GM18498 (cell line): ENCODE measurements around the gene NCKIPSD.
"Not testable (repeated sequence)": the region's sequence is repeated elsewhere in the genome, so short reads cannot be mapped to it uniquely, and the experiment has no call there.

Experiments
- ATAC-seq: cut with Tn5 transposase; IDR thresholded peaks from one replicate; pipeline ENCODE4 v1.9.1; 2021; ENCODE audit warnings: mild to moderate bottlenecking, moderate library complexity; ENCODE audit not compliant: unreplicated experiment

NCKIPSD gene

GRCh38 chr3:48685603-48686511 is at the start of gene NCKIPSD:
Gene NCKIPSD (minus strand): TSS chr3:48685915. CDS start chr3:48685807, 108 bp downstream.
- ATAC-seq: peak; percentile 83

DNA sequence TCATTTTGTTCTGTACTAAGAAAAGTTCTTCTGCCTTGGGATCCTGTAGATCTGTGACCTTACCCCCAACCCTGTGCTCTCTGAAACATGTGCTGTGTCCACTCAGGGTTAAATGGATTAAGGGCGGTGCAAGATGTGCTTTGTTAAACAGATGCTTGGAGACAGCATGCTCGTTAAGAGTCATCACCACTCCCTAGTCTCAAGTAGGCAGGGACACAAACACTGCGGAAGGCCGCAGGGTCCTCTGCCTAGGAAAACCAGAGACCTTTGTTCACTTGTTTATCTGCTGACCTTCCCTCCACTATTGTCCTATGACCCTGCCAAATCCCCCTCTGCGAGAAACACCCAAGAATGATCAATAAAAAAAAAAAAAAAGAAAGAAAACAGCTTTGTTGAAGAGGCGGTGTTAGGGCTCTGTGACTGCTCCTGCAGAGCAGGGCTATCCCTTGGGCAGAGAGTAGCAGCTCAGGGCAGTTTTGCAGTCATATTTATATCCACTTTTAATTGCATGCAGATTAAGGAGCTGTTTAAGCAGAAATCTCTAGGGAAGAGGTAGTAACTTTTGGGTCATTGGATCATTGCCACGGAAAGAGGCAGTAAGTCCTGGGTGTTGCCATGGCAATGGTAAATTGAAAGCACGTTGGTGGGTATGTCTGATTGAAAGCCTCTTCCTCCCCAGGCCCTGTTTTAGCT is 49.5 kb upstream of the NCKIPSD start:
- not testable (repeated sequence) for ATAC-seq

GRCh38 chr3:48734541-48734940 is 48.8 kb upstream of the NCKIPSD start:
- not testable (repeated sequence) for ATAC-seq

GRCh38 chr3:48733752-48734518 is 48.2 kb upstream of the NCKIPSD start:
- ATAC-seq: not testable (repeated sequence)

DNA sequence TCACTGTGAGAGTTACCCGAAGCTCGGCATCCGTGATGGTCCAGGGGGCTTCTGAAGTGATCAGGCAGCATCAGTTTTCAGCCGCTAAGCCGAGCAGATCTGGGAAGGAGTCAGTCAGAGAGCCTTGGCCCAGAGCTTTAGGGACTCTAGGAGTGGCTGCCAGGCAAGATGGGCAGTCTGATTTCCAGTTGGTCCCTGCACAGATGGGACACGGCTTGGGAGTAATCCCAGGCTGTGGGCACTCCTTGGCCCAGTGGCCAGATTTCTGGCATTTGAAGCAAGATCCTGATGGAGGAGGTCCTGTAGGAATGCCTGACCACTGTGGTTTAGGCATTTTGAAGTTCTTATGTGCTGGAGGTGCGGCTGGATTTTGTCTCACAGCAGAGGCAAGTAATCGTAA is 41.8 kb upstream of the NCKIPSD start:
- ATAC-seq: no peak

GRCh38 chr3:48725185-48725855 is 39.6 kb upstream of the NCKIPSD start:
- not testable (repeated sequence) for ATAC-seq

- no peak for ATAC-seq
Observed at GRCh38 chr3:48723725-48724124, 38.0 kb upstream of the NCKIPSD start.

DNA sequence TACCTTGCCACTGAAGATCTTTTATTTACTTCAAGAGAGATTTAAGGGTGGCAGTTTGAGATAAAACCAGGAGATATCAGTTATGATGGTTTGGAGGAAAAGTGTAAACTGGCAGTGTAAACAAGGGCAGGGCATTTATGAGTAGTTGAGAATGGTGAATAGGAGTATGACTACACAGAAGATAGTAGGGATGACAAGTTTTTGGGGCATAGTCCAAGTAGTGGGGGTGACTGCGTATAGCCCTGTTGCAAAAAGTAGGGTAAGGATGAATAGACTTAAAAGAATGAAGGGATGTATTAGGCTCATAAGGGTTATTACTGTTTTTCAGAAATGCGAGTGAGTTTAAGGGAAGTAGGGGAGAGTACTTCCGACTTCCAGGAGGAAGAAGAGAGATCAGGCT is 37.6 kb upstream of the NCKIPSD start:
- ATAC-seq: not testable (repeated sequence)

DNA sequence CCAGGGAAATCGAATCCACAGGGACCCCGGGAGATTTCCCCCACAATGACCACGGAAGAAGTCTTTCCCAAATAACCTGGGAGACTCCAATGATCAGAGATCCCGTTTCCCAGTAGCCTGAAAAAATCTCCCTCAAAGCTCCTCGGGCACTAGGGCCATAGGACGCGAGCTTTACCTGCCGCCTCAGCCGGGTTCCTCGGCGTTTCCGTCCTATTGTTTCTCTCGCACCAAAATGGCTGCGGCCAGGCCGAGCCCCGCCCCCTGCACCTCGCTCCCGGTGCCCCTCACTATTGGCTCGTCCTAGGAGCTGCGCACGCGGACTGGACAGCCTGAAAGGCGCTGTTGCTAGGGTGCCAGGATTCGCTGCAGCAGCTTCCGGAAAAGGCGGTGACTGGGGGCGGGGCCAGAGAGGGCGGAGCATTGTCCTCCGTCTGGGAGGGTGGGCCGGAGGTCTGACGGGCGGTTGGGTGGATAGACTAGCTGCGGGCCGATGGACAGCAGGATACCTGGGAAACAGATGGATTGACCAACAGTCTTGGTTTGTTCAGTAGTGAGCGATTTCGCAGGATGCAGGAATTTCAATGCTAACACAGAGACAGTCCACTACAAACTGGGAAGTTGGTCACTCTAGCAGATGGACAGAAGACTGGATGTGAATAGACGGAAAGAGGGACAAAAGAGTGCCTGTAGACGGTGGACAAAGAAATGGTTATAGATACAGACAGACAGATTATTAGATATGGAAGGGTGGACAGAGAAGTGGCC is 31.4 kb upstream of the NCKIPSD start, which contains the start of gene IP6K2:
Gene IP6K2 (minus strand): TSS at position 240 of the 765 bp plus-strand sequence. CDS start 21,930 bp downstream, outside the sequence.
- ATAC-seq: peak; percentile 98

GRCh38 chr3:48716508-48716981 is 30.8 kb upstream of the NCKIPSD start:
- ATAC-seq: no peak

GRCh38 chr3:48715174-48715800 is 29.6 kb upstream of the NCKIPSD start:
- no peak for ATAC-seq

- no peak for ATAC-seq
Observed at GRCh38 chr3:48711727-48712126, 26.0 kb upstream of the NCKIPSD start.

DNA sequence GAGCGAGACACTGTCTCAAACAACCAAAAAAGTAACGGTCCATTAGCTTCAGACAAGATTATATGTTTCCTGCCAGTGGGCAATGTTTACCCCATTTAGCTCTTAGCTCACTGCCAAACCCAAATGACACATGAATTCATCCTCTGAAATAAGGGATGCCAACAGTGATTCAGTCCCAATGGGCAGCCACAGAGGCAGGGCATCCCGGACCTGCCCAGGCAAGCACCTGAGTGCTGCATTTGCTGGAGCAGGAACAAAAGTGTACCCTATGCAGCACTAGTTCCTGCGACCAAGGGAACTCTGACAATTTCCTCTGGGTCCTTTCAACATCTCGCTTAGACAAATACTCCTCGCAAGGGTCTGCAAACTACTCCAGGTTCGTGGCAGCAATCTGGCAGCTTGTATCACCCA is 23.3 kb upstream of the NCKIPSD start:
- ATAC-seq: no peak

GRCh38 chr3:48708481-48708889 is 22.8 kb upstream of the NCKIPSD start:
- no peak for ATAC-seq

- no peak for ATAC-seq
Observed at GRCh38 chr3:48707157-48707556, 21.4 kb upstream of the NCKIPSD start.

- no peak for ATAC-seq
Observed at GRCh38 chr3:48702320-48702920, 16.7 kb upstream of the NCKIPSD start.

GRCh38 chr3:48700731-48701405 is 15.2 kb upstream of the NCKIPSD start:
- no peak for ATAC-seq

- no peak for ATAC-seq
Observed at GRCh38 chr3:48698891-48699290, 13.2 kb upstream of the NCKIPSD start.
